ENCODE results near the gene ZNF326. TPM values are rescaled to one million over a fixed set of nuclear protein-coding genes. Genes with fewer than 3 reads are reported as not detected.

ZNF326 gene
- total RNA-seq, 2 donors from 2014 or later = 31.0 to 36.4 TPM

- Histone ChIP-seq H3K4me3 (ENCODE audit: low read length) (no peak overlapping the region), H3K36me3 (ENCODE audit: control insufficient read depth, insufficient read depth, low read length) (no peaks in the 10 kb centered on the region), H3K9ac (ENCODE audit: extremely low read depth, low read length, poor library complexity, severe bottlenecking) (no peak overlapping the region), H3K27ac (ENCODE audit: low read depth, low read length) (no peak overlapping the region), H3K27me3 (ENCODE audit: control insufficient read depth, insufficient read depth, low read length, poor library complexity, severe bottlenecking) (no peaks in the 10 kb centered on the region), H3K4me1 (ENCODE audit: control insufficient read depth, insufficient read depth, low read length) (no peaks in the 10 kb centered on the region), H3K9me3 (ENCODE audit: control insufficient read depth, low read length) (no peaks in the 10 kb centered on the region)
- Mint-ChIP-seq H3K9me3 (peaks cover 6% of the 10 kb centered on the region), H3K4me3 (no peak overlapping the region), H3K36me3 (ENCODE audit: low read depth) (no peaks in the 10 kb centered on the region), H3K27ac (no peak overlapping the region), H3K27me3 (ENCODE audit: insufficient read depth) (no peaks in the 10 kb centered on the region), H3K4me1 (peaks cover 24% of the 10 kb centered on the region)
- DNase-seq = peak; percentile 77
- TF ChIP-seq, protein P1, sequence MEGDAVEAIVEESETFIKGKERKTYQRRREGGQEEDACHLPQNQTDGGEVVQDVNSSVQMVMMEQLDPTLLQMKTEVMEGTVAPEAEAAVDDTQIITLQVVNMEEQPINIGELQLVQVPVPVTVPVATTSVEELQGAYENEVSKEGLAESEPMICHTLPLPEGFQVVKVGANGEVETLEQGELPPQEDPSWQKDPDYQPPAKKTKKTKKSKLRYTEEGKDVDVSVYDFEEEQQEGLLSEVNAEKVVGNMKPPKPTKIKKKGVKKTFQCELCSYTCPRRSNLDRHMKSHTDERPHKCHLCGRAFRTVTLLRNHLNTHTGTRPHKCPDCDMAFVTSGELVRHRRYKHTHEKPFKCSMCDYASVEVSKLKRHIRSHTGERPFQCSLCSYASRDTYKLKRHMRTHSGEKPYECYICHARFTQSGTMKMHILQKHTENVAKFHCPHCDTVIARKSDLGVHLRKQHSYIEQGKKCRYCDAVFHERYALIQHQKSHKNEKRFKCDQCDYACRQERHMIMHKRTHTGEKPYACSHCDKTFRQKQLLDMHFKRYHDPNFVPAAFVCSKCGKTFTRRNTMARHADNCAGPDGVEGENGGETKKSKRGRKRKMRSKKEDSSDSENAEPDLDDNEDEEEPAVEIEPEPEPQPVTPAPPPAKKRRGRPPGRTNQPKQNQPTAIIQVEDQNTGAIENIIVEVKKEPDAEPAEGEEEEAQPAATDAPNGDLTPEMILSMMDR (conservative IDR thresholded peaks at IDR 0.05) = peak; percentile 95
- WGBS, 2 experiments (ENCODE audit: insufficient coverage in 1 of 2, insufficient read length in 1 of 2) = 0 to 2% methylated on average over 2 to 3 of the region's 3 CpGs
Observed at GRCh38 chr1:89987159-89987819, 7.6 kb upstream of the ZNF326 start.

DNA sequence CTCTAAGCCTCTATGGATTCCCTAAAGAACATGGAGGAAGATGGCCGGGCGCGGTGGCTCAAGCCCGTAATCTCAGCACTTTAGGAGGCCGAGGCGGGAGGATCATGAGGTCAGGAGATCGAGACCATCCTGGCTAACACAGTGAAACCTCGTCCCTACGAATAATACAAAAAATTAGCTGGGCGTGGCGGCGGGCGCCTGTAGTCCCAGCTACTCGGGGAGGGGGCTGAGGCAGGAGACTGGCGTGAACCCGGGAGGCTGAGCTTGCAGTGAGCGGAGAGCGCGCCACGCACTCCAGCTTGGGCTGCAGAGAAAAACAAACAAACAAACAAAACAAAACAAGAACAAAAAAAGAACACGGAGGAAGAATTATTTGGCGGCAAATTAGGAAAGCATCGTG lies 5.8 kb upstream of the ZNF326 start:
- Mint-ChIP-seq H3K9me3 (peaks cover under 1% of the 10 kb centered on the region), H3K4me3 (no peak overlapping the region), H3K4me1 (peaks cover 24% of the 10 kb centered on the region), H3K27ac (no peak overlapping the region), H3K27me3 (ENCODE audit: insufficient read depth) (no peaks in the 10 kb centered on the region), H3K36me3 (ENCODE audit: low read depth) (no peaks in the 10 kb centered on the region)
- no peak for DNase-seq
- H3K27ac ChIP-seq (ENCODE audit: low read depth, low read length) = no peak overlapping the region
- no peaks in the 10 kb centered on the region for H3K36me3 ChIP-seq (ENCODE audit: control insufficient read depth, insufficient read depth, low read length)
- H3K4me1 ChIP-seq (ENCODE audit: control insufficient read depth, insufficient read depth, low read length) = no peaks in the 10 kb centered on the region
- no peak overlapping the region for H3K9ac ChIP-seq (ENCODE audit: extremely low read depth, low read length, poor library complexity, severe bottlenecking)
- 96 to 98% methylated on average over 11 to 23 of the region's 23 CpGs for WGBS, 2 experiments (ENCODE audit: insufficient coverage in 1 of 2, insufficient read length in 1 of 2)
- no peaks in the 10 kb centered on the region for H3K27me3 ChIP-seq (ENCODE audit: control insufficient read depth, insufficient read depth, low read length, poor library complexity, severe bottlenecking)
- no peak overlapping the region for H3K4me3 ChIP-seq (ENCODE audit: low read length)
- H3K9me3 ChIP-seq (ENCODE audit: control insufficient read depth, low read length) = no peaks in the 10 kb centered on the region
- TF ChIP-seq, protein P1 (conservative IDR thresholded peaks at IDR 0.05) = no peak

DNA sequence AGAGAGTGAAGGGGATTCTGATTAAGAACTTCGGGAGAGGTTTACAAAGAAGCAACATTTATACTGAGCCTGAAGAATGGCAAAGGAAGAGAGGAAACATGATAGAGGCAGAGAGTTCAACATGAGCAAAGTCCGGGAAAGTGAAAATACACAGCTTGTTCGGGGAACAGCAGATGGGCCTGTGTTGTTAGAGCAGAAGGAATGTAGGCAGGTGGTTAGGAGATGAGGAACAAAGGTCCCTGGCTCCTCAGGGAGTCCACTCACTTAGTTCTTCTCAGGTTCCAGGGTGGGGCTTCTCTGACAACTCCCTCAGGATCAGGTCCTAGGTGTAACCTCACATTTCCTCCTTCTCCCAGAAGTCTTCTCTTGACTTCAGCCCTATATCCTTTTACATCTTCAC lies 5.1 kb upstream of the ZNF326 start:
- peaks cover 24% of the 10 kb centered on the region for H3K4me1 Mint-ChIP-seq
- Histone ChIP-seq H3K27me3 (ENCODE audit: control insufficient read depth, insufficient read depth, low read length, poor library complexity, severe bottlenecking) (no peaks in the 10 kb centered on the region), H3K4me1 (ENCODE audit: control insufficient read depth, insufficient read depth, low read length) (no peaks in the 10 kb centered on the region), H3K9ac (ENCODE audit: extremely low read depth, low read length, poor library complexity, severe bottlenecking) (no peak overlapping the region), H3K9me3 (ENCODE audit: control insufficient read depth, low read length) (no peaks in the 10 kb centered on the region), H3K27ac (ENCODE audit: low read depth, low read length) (no peak overlapping the region), H3K4me3 (ENCODE audit: low read length) (no peak overlapping the region), H3K36me3 (ENCODE audit: control insufficient read depth, insufficient read depth, low read length) (no peaks in the 10 kb centered on the region)
- no peak overlapping the region for H3K27ac Mint-ChIP-seq
- H3K4me3 Mint-ChIP-seq = no peak overlapping the region
- no peaks in the 10 kb centered on the region for H3K9me3 Mint-ChIP-seq
- 78 to 91% methylated on average over 1 to 3 of the region's 3 CpGs for WGBS, 2 experiments (ENCODE audit: insufficient coverage in 1 of 2, insufficient read length in 1 of 2)
- TF ChIP-seq, protein P1 (conservative IDR thresholded peaks at IDR 0.05) = no peak
- H3K36me3 Mint-ChIP-seq (ENCODE audit: low read depth) = no peaks in the 10 kb centered on the region
- no peaks in the 10 kb centered on the region for H3K27me3 Mint-ChIP-seq (ENCODE audit: insufficient read depth)
- peak; percentile 59 for DNase-seq
